Naive thymus-derived CD8-positive, alpha-beta T cell (primary cell): ENCODE measurements around the gene DLG2. TPM values are rescaled to one million over a fixed set of nuclear protein-coding genes. Genes with fewer than 3 reads are reported as not detected.

Experiments used
- ATAC-seq, 2 donors: fragments of 150-1000 bp; cut with Tn5 transposase in 1 of 2; sonication (Bioruptor Pico), chemical (Tn5 transposase) in 1 of 2; 1 replicate in 1 of 2; 2 replicates in 1 of 2; pipeline ENCODE4 v1.10.0; 2021; ENCODE audit warnings: mild to moderate bottlenecking in 2 of 2, moderate library complexity in 2 of 2
- POLR2A ChIA-PET: fragments of 350-600 bp; sonication (Branson Sonifier 250); formaldehyde crosslinking; loops from one replicate; lab custom pipeline; 2021; ENCODE audit warnings: antibody characterized with exemption; lab: Charles Lee
- DNase-seq, 10 donors: peaks; one replicate each; pipeline versions ENCODE4 v3.0.0 to v3.0.0-alpha.2; 2020 to 2022
- H3K27ac Mint-ChIP-seq, 10 donors: one replicate each; pipeline ENCODE4 v1.8.0; 2020 to 2022; ENCODE audit warnings: mild to moderate bottlenecking in 10 of 10, mixed read lengths in 10 of 10, moderate library complexity in 4 of 10, inconsistent platforms in 1 of 10
- H3K27me3 Mint-ChIP-seq, 5 donors: one replicate each; pipeline ENCODE4 v1.8.0; 2021 to 2022; ENCODE audit warnings: mixed read lengths in 5 of 5
- H3K36me3 Mint-ChIP-seq, 3 donors: one replicate each; pipeline ENCODE4 v1.8.0; 2020 to 2022; ENCODE audit warnings: mixed read lengths in 3 of 3, mild to moderate bottlenecking in 2 of 3, inconsistent platforms in 1 of 3
- H3K4me1 Mint-ChIP-seq, 4 donors: one replicate each; pipeline ENCODE4 v1.8.0; 2021 to 2022; ENCODE audit warnings: mixed read lengths in 4 of 4
- H3K4me3 Mint-ChIP-seq, 10 donors: one replicate each; pipeline ENCODE4 v1.8.0; 2020 to 2022; ENCODE audit warnings: mild to moderate bottlenecking in 10 of 10, mixed read lengths in 10 of 10, moderate library complexity in 6 of 10, inconsistent platforms in 1 of 10
- H3K9me3 Mint-ChIP-seq, 9 donors: one replicate each; pipeline ENCODE4 v1.8.0; 2020 to 2022; ENCODE audit warnings: mixed read lengths in 9 of 9, mild to moderate bottlenecking in 3 of 9, inconsistent platforms in 1 of 9, moderate library complexity in 1 of 9
- polyA plus RNA-seq, 3 donors: library from polyadenylated mRNA; unstranded; fragments of 300-500 nt; fragmentation: Illumina TruSeq; gene quantifications; one replicate each; pipeline ENCODE4 v1.2.3, GENCODE V29; 2021
- total RNA-seq, 8 experiments: library from RNA in 2 of 8; stranded (reverse) in 2 of 8; gene quantifications; one replicate each; pipeline ENCODE4 v1.2.3 and lab custom pipeline; 2021 to 2026

Gene DLG2
- total and polyA plus RNA-seq, 5 experiments from 2014 or later, result 0.86 to 6.2 (median 2.5) TPM

GRCh38 chr11:83909579-83910534 is 1717.3 kb downstream of the DLG2 start:
- Mint-ChIP-seq H3K27ac (no peak overlapping the region), H3K9me3 (peaks cover 0 to 9% (median 0%) of the 10 kb centered on the region in 9 donors), H3K27me3 (no peaks in the 10 kb centered on the region), H3K4me3 (no peak overlapping the region), H3K4me1 (no peaks in the 10 kb centered on the region), H3K36me3 (no peaks in the 10 kb centered on the region)
- POLR2A ChIA-PET, result no interaction called here
- ATAC-seq (no peak), DNase-seq (no peak)

- Mint-ChIP-seq H3K27ac (no peak overlapping the region), H3K4me3 (no peak overlapping the region), H3K27me3 (no peaks in the 10 kb centered on the region), H3K4me1 (no peaks in the 10 kb centered on the region), H3K9me3 (peaks cover 0 to 9% (median 0%) of the 10 kb centered on the region in 9 donors), H3K36me3 (no peaks in the 10 kb centered on the region)
- ATAC-seq (no peak), DNase-seq (no peak)
- POLR2A ChIA-PET, result no interaction called here
These were observed 1718.8 kb downstream of the DLG2 start for GRCh38 chr11:83908298-83908856.

- ATAC-seq, result no peak
- no peaks in the 10 kb centered on the region for H3K27me3 Mint-ChIP-seq
- H3K4me1 Mint-ChIP-seq, result no peaks in the 10 kb centered on the region
- no peak overlapping the region for H3K4me3 Mint-ChIP-seq
- POLR2A ChIA-PET, result no interaction called here
- peaks cover 0 to 7% (median 0%) of the 10 kb centered on the region in 3 donors for H3K36me3 Mint-ChIP-seq
- H3K27ac Mint-ChIP-seq, result no peak overlapping the region
- DNase-seq, result no peak
- peaks cover 0 to 20% (median 8%) of the 10 kb centered on the region in 9 donors for H3K9me3 Mint-ChIP-seq
These were observed 1731.6 kb downstream of the DLG2 start for GRCh38 chr11:83895516-83895915.

- Mint-ChIP-seq H3K4me1 (no peaks in the 10 kb centered on the region), H3K27me3 (no peaks in the 10 kb centered on the region), H3K4me3 (no peak overlapping the region), H3K27ac (no peak overlapping the region), H3K36me3 (peaks cover 0 to 3% (median 0%) of the 10 kb centered on the region in 3 donors), H3K9me3 (peaks cover 0 to 4% (median 2%) of the 10 kb centered on the region in 9 donors)
- no peak for DNase-seq
- no peak for ATAC-seq
- POLR2A ChIA-PET, result no interaction called here
These were observed 1745.7 kb downstream of the DLG2 start for GRCh38 chr11:83881428-83881827.

- ATAC-seq (no peak), DNase-seq (no peak)
- peaks cover 0 to 17% (median 0%) of the 10 kb centered on the region in 9 donors for H3K9me3 Mint-ChIP-seq
- H3K27ac Mint-ChIP-seq, result no peak overlapping the region
- H3K4me3 Mint-ChIP-seq, result no peak overlapping the region
- H3K4me1 Mint-ChIP-seq, result no peaks in the 10 kb centered on the region
- POLR2A ChIA-PET, result no interaction called here
- H3K27me3 Mint-ChIP-seq, result peaks cover 0 to 3% (median 0%) of the 10 kb centered on the region in 5 donors
- no peaks in the 10 kb centered on the region for H3K36me3 Mint-ChIP-seq
These were observed 1756.1 kb downstream of the DLG2 start for GRCh38 chr11:83871054-83871453.

- H3K9me3 Mint-ChIP-seq, result peaks cover 0 to 8% (median 0%) of the 10 kb centered on the region in 9 donors
- POLR2A ChIA-PET, result no interaction called here
- H3K36me3 Mint-ChIP-seq, result no peaks in the 10 kb centered on the region
- no peak overlapping the region for H3K4me3 Mint-ChIP-seq
- H3K27me3 Mint-ChIP-seq, result peaks cover 0 to 7% (median 0%) of the 10 kb centered on the region in 5 donors
- H3K4me1 Mint-ChIP-seq, result no peaks in the 10 kb centered on the region
- H3K27ac Mint-ChIP-seq, result no peak overlapping the region
- ATAC-seq (no peak), DNase-seq (no peak)
These were observed 1760.5 kb downstream of the DLG2 start for GRCh38 chr11:83866655-83867054.

GRCh38 chr11:83865636-83866461 is 1761.3 kb downstream of the DLG2 start:
- no peaks in the 10 kb centered on the region for H3K4me1 Mint-ChIP-seq
- H3K36me3 Mint-ChIP-seq, result no peaks in the 10 kb centered on the region
- DNase-seq (no peak), ATAC-seq (no peak)
- POLR2A ChIA-PET, result no interaction called here
- H3K27me3 Mint-ChIP-seq, result peaks cover 0 to 7% (median 0%) of the 10 kb centered on the region in 5 donors
- H3K27ac Mint-ChIP-seq, result no peak overlapping the region
- no peak overlapping the region for H3K4me3 Mint-ChIP-seq
- peaks cover 0 to 8% (median 4%) of the 10 kb centered on the region in 9 donors for H3K9me3 Mint-ChIP-seq

GRCh38 chr11:83864412-83865057 is 1762.6 kb downstream of the DLG2 start:
- Mint-ChIP-seq H3K4me3 (no peak overlapping the region), H3K27me3 (peaks cover 0 to 7% (median 0%) of the 10 kb centered on the region in 5 donors), H3K9me3 (peaks cover 0 to 13% (median 4%) of the 10 kb centered on the region in 9 donors), H3K36me3 (no peaks in the 10 kb centered on the region), H3K27ac (no peak overlapping the region), H3K4me1 (no peaks in the 10 kb centered on the region)
- DNase-seq (no peak), ATAC-seq (no peak)
- POLR2A ChIA-PET, result no interaction called here

- no peak for DNase-seq
These were observed 1763.9 kb downstream of the DLG2 start for GRCh38 chr11:83863272-83863671.

GRCh38 chr11:83862691-83863090 is 1764.5 kb downstream of the DLG2 start:
- POLR2A ChIA-PET, result no interaction called here
- no peak for DNase-seq
- no peak overlapping the region for H3K4me3 Mint-ChIP-seq

More at GRCh38 chr11:83863272-83863671, 1763.9 kb downstream of the DLG2 start:
- Mint-ChIP-seq H3K36me3 (peaks cover 0 to 7% (median 0%) of the 10 kb centered on the region in 3 donors), H3K4me1 (no peaks in the 10 kb centered on the region), H3K27me3 (peaks cover 0 to 11% (median 0%) of the 10 kb centered on the region in 5 donors), H3K9me3 (peaks cover 0 to 22% (median 11%) of the 10 kb centered on the region in 9 donors), H3K4me3 (no peak overlapping the region), H3K27ac (no peak overlapping the region)
- no peak for ATAC-seq
- POLR2A ChIA-PET, result no interaction called here

GRCh38 chr11:83862033-83862432 is 1765.1 kb downstream of the DLG2 start:
- ATAC-seq, result no peak
- H3K9me3 Mint-ChIP-seq, result peaks cover 7 to 29% (median 14%) of the 10 kb centered on the region in 9 donors
- DNase-seq, result no peak
- H3K4me3 Mint-ChIP-seq, result no peak overlapping the region
- H3K4me1 Mint-ChIP-seq, result no peaks in the 10 kb centered on the region
- H3K36me3 Mint-ChIP-seq, result peaks cover 0 to 7% (median 0%) of the 10 kb centered on the region in 3 donors
- POLR2A ChIA-PET, result no interaction called here
- H3K27me3 Mint-ChIP-seq, result peaks cover 0 to 11% (median 0%) of the 10 kb centered on the region in 5 donors
- H3K27ac Mint-ChIP-seq, result no peak overlapping the region

More at GRCh38 chr11:83862691-83863090, 1764.5 kb downstream of the DLG2 start:
- H3K27me3 Mint-ChIP-seq, result peaks cover 0 to 11% (median 0%) of the 10 kb centered on the region in 5 donors
- ATAC-seq, result no peak
- peaks cover 0 to 7% (median 0%) of the 10 kb centered on the region in 3 donors for H3K36me3 Mint-ChIP-seq
- H3K9me3 Mint-ChIP-seq, result peaks cover under 1 to 22% (median 11%) of the 10 kb centered on the region in 9 donors
- no peak overlapping the region for H3K27ac Mint-ChIP-seq
- no peaks in the 10 kb centered on the region for H3K4me1 Mint-ChIP-seq

- DNase-seq (no peak), ATAC-seq (no peak)
- H3K27ac Mint-ChIP-seq, result no peak overlapping the region
- POLR2A ChIA-PET, result no interaction called here
- H3K4me1 Mint-ChIP-seq, result no peaks in the 10 kb centered on the region
- H3K4me3 Mint-ChIP-seq, result no peak overlapping the region
- H3K36me3 Mint-ChIP-seq, result peaks cover 0 to 7% (median 0%) of the 10 kb centered on the region in 3 donors
- peaks cover 8 to 34% (median 16%) of the 10 kb centered on the region in 9 donors for H3K9me3 Mint-ChIP-seq
- peaks cover 0 to 7% (median 0%) of the 10 kb centered on the region in 5 donors for H3K27me3 Mint-ChIP-seq
These were observed 1768.5 kb downstream of the DLG2 start for GRCh38 chr11:83858694-83859093.
